Esophagus muscularis mucosa (tissue), 4 donors: ENCODE data around the gene KIF21A. TPM values are rescaled to one million over a fixed set of nuclear protein-coding genes. Genes with fewer than 3 reads are reported as not detected.

ENCODE experiments used
- DNase-seq: peaks from one replicate; pipeline ENCODE4 v3.0.0-alpha.2; 2017; ENCODE audit errors: extremely low spot score
- H3K27ac ChIP-seq, 4 donors: fragments of 200-600 bp; sonication (generic); replicated peaks in 1 of 4; 1 replicate in 3 of 4; 2 replicates in 1 of 4; pipeline ENCODE4 v1.5.1; 2016 to 2019; ENCODE audit warnings: mild to moderate bottlenecking in 1 of 4
- H3K27me3 ChIP-seq, 4 donors: fragments of 200-600 bp; sonication (generic); one replicate each; pipeline versions ENCODE4 v1.5.1 to v1.6.0; 2016 to 2019
- H3K36me3 ChIP-seq, 4 donors: fragments of 200-600 bp; sonication (generic); one replicate each; pipeline ENCODE4 v1.5.1; 2016 to 2019
- H3K4me1 ChIP-seq, 4 donors: fragments of 200-600 bp; sonication (generic); one replicate each; pipeline ENCODE4 v1.5.1; 2016 to 2019
- H3K4me3 ChIP-seq, 4 donors: fragments of 200-600 bp; sonication (generic); 1 replicate in 2 of 4; 2 replicates in 2 of 4; pipeline ENCODE4 v1.5.1; 2016 to 2019; ENCODE audit warnings: mild to moderate bottlenecking in 4 of 4, moderate library complexity in 1 of 4
- H3K9me3 ChIP-seq, 4 donors: fragments of 200-600 bp; sonication (generic); 1 replicate in 3 of 4; 2 replicates in 1 of 4; pipeline ENCODE4 v1.5.1; 2016 to 2019
- EP300 ChIP-seq: sonication (generic); formaldehyde crosslinking; IDR thresholded peaks from one replicate; pipeline ENCODE4 v1.6.1; 2017; ENCODE audit warnings: antibody characterized with exemption
- POLR2A ChIP-seq: fragments of 450-650 bp; IDR thresholded peaks from one replicate; pipeline ENCODE4 v1.6.1; 2017; ENCODE audit warnings: antibody characterized with exemption, moderate library complexity, mild to moderate bottlenecking, low read depth
- POLR2AphosphoS5 ChIP-seq, 2 donors: sonication (generic); formaldehyde crosslinking; IDR thresholded peaks; one replicate each; pipeline ENCODE4 v1.6.1; 2017; ENCODE audit warnings: antibody characterized with exemption in 2 of 2
- WGBS: methylation state at CpG from one replicate; pipeline ENCODE4 v1.1.5; 2018; 5-methylcytosine and 5-hydroxymethylcytosine counted together
- intact Hi-C: fragments of 100-400 bp; cut with DNase I; formaldehyde crosslinking; loops from one replicate; pipeline ENCODE4 v1.15.1; 2023
- total RNA-seq, 4 donors: library from RNA; depleted of rRNA; stranded (reverse); fragments of >200 nt; gene quantifications; one replicate each; pipeline versions ENCODE4 v1.1.0 to v1.2.1, GENCODE V29; 2016
- TF ChIP-seq, protein P1 (sequence below), 3 experiments: fragments of 200-600 bp in 2 of 3; fragments of 450-650 bp in 1 of 3; sonication (generic) in 2 of 3; IDR thresholded peaks; one replicate each; pipeline ENCODE4 v1.5.1; 2017 to 2019; ENCODE audit warnings: antibody characterized with exemption in 3 of 3, mild to moderate bottlenecking in 2 of 3, moderate library complexity in 1 of 3

KIF21A gene
- total RNA-seq, 4 donors from 2014 or later = 9.3 to 17.4 (median 11.1) TPM

DNA sequence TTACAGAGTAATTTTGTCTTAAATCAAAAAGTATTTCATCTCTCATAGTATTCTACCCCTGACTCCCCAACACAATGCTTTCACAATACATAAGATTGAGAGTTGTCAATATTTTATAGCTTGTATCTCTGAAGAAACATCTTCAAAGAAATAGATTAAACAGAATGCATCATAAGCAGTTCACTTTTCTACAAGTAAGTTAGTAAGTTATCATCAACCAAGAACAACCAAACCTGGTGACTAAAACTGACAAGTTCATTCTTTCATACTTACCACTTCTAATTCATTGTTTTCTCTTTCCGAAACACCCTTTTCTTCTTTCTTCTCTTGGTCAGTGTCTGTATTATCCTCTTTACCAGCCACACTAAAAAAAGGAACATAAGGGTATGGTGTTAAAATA, 101.2 kb downstream of the KIF21A start:
- H3K4me3 ChIP-seq = no peak overlapping the region
- H3K27ac ChIP-seq = no peak overlapping the region
- 86% methylated on average over 1 of the region's 1 CpG for WGBS
- no peaks in the 10 kb centered on the region for H3K9me3 ChIP-seq
- TF ChIP-seq EP300 = no peak
- TF ChIP-seq POLR2A = no peak
- TF ChIP-seq POLR2AphosphoS5 (IDR thresholded peaks at IDR 0.05) = no peak
- TF ChIP-seq, protein P1, sequence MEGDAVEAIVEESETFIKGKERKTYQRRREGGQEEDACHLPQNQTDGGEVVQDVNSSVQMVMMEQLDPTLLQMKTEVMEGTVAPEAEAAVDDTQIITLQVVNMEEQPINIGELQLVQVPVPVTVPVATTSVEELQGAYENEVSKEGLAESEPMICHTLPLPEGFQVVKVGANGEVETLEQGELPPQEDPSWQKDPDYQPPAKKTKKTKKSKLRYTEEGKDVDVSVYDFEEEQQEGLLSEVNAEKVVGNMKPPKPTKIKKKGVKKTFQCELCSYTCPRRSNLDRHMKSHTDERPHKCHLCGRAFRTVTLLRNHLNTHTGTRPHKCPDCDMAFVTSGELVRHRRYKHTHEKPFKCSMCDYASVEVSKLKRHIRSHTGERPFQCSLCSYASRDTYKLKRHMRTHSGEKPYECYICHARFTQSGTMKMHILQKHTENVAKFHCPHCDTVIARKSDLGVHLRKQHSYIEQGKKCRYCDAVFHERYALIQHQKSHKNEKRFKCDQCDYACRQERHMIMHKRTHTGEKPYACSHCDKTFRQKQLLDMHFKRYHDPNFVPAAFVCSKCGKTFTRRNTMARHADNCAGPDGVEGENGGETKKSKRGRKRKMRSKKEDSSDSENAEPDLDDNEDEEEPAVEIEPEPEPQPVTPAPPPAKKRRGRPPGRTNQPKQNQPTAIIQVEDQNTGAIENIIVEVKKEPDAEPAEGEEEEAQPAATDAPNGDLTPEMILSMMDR (IDR thresholded peaks at IDR 0.05) = no peak
- no peaks in the 10 kb centered on the region for H3K4me1 ChIP-seq
- intact Hi-C loops = no loop called here
- H3K27me3 ChIP-seq = no peaks in the 10 kb centered on the region
- no peak for DNase-seq
- peaks cover 3 to 11% (median 5%) of the 10 kb centered on the region in 4 donors for H3K36me3 ChIP-seq

DNA sequence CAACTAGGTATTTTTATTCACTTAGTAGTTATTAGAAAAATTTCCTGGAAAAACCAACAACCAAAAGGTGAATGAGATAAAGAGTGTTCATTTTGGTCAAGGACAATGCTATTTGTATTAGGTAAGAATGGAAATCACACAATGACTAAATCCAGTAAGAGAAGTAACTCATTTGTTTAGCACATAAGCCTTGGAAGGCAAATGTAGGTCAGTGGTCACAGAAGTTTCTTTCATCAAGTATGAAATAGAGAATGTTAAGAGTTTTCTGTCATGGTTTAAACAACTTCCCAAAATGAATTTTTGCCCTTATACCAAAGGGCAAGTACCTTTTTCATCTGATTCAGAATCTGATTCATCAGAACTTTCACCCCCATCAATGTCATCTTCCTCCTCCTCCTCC, 101.7 kb downstream of the KIF21A start:
- intact Hi-C loops = no loop called here
- no peak overlapping the region for H3K27ac ChIP-seq
- DNase-seq = no peak
- no peaks in the 10 kb centered on the region for H3K27me3 ChIP-seq
- H3K9me3 ChIP-seq = no peaks in the 10 kb centered on the region
- H3K4me3 ChIP-seq = no peak overlapping the region
- peaks cover 3 to 11% (median 5%) of the 10 kb centered on the region in 4 donors for H3K36me3 ChIP-seq
- no peak for TF ChIP-seq EP300
- TF ChIP-seq, protein P1 (IDR thresholded peaks at IDR 0.05) = no peak
- H3K4me1 ChIP-seq = no peaks in the 10 kb centered on the region

DNA sequence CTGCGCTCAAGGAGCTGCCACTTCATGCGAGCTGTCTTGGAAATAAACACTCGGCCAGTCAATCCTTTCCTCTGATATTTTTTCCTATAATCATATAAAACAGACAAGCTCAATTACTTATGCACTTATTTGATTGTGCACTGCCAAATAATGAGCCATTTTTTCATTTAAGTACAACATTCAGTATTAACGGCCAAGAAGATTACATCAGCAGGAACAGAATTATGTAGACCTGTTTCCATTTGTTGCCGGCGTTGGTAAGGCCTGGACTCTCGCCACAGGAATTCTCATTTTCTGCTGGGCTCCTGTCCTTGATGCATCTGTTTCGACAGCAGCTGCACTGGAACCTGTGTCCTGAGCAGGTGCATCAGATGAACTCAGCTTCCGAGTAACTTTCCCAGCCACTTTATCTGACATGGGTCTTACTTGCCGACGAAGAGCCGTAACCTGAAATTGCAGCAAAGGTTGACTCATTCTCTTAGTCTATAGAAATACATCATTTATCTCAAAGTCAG, 110.2 kb downstream of the KIF21A start:
- no peak overlapping the region for H3K4me3 ChIP-seq
- H3K27me3 ChIP-seq = no peaks in the 10 kb centered on the region
- peaks cover 0 to 4% (median 0%) of the 10 kb centered on the region in 4 donors for H3K4me1 ChIP-seq
- TF ChIP-seq EP300 = no peak
- TF ChIP-seq, protein P1 (IDR thresholded peaks at IDR 0.05) = no peak
- TF ChIP-seq POLR2AphosphoS5 (IDR thresholded peaks at IDR 0.05) = no peak
- TF ChIP-seq POLR2A = no peak
- H3K36me3 ChIP-seq = peaks cover 12 to 28% (median 16%) of the 10 kb centered on the region in 4 donors
- H3K27ac ChIP-seq = no peak overlapping the region
- DNase-seq = no peak
- intact Hi-C loops = loop anchor here (10.0 kb wide), 1 partner anchor 112 kb away; the partner anchor contains the start of gene KIF21A
- H3K9me3 ChIP-seq = no peaks in the 10 kb centered on the region
- 94% methylated on average over 12 of the region's 12 CpGs for whole genome bisulfite sequencing

DNA sequence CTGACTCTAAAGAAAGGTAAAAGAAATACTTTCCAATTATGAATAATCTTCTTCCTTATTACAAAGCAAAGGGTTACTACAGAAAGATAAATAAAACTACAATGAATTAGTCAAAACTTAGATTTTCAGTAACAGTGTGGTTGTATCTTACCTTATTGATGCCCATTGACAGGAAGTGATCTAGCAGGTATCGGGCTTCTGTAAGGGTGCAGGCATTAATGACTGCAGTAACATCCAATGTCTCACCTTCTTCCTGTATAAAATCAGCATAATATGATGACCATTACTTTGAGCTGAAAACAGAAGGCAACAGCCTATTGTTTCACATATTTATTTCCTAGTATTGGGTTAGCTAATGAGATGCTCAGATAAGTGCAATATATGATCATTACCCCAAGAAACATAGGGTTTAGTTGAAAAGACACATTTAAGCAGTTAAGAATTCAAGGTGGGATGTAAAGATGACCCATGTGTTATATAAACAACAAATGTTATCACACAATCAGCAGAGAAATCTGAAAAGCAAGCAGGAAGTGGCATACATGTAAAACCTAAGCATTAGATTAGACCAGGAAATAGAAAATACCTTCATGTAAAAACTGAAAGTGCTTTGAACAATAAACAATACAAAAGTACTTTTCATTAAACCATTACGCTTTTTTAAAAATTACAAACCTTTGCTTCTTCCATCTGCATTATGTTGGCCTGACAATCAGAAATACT, 111.2 kb downstream of the KIF21A start:
- no peak overlapping the region for H3K27ac ChIP-seq
- WGBS = 95% methylated on average over 2 of the region's 2 CpGs
- no peak for DNase-seq
- peaks cover 12 to 28% (median 16%) of the 10 kb centered on the region in 4 donors for H3K36me3 ChIP-seq
- TF ChIP-seq POLR2A (no peak), EP300 (no peak), POLR2AphosphoS5 (IDR thresholded peaks at IDR 0.05) (no peak)
- TF ChIP-seq, protein P1 (IDR thresholded peaks at IDR 0.05) = no peak
- H3K4me3 ChIP-seq = no peak overlapping the region
- no peaks in the 10 kb centered on the region for H3K27me3 ChIP-seq
- peaks cover 0 to 11% (median 0%) of the 10 kb centered on the region in 4 donors for H3K4me1 ChIP-seq
- intact Hi-C loops = loop anchor here (10.0 kb wide), 1 partner anchor 113 kb away; the partner anchor contains the start of gene KIF21A
- H3K9me3 ChIP-seq = no peaks in the 10 kb centered on the region
